A549 (cell line): ENCODE data around the gene ANGEL2. TPM values are rescaled to one million over a fixed set of nuclear protein-coding genes. Genes with fewer than 3 reads are reported as not detected.

Experiments used
- ATAC-seq, 2 experiments: fragments of 200-7000 bp in 1 of 2; fragments of >200 bp in 1 of 2; cut with Nextera tagmentation in 1 of 2; cut with Tn5 transposase in 1 of 2; 3 replicates each; pipeline versions ENCODE4 v1.8.0 to v1.9.1; 2018 to 2020; ENCODE audit warnings: mild to moderate bottlenecking in 1 of 2, moderate library complexity in 1 of 2
- CTCF ChIA-PET: fragments of 300-600 bp; sonication (Branson Sonifier 250); formaldehyde crosslinking; extraction: SDS; loops from one replicate; lab custom pipeline; 2021; ENCODE audit warnings: antibody characterized with exemption, inconsistent platforms; lab: Yijun Ruan, JAX
- POLR2A ChIA-PET: fragments of 350-600 bp; formaldehyde crosslinking; extraction: SDS; loops from one replicate; lab custom pipeline; 2021; ENCODE audit warnings: antibody characterized with exemption, inconsistent platforms; lab: Yijun Ruan, JAX
- DNase-seq, 2 experiments: peaks; one replicate each; pipeline versions ENCODE4 v3.0.0 to v3.0.0-alpha.2; 2011 to 2016; ENCODE audit warnings: low read depth in 1 of 2, low spot score in 1 of 2
- FAIRE-seq: peaks from 2 replicates; lab custom pipeline; 2011; peaks lifted over from hg19 to GRCh38; lab: Jason Lieb, UNC
- H3K27ac ChIP-seq, 2 experiments: fragments of >200 bp; sonication (Bioruptor Twin); formaldehyde crosslinking; 3 replicates each; pipeline ENCODE4 v1.5.1; 2016 to 2017
- H3K4me1 ChIP-seq: fragments of >200 bp; sonication (Bioruptor Twin); formaldehyde crosslinking; 3 replicates; pipeline ENCODE4 v1.6.1; 2016
- H3K4me2 ChIP-seq: fragments of >200 bp; sonication (Bioruptor Twin); formaldehyde crosslinking; 3 replicates; pipeline ENCODE4 v1.6.1; 2016
- H3K4me3 ChIP-seq: fragments of >200 bp; sonication (Bioruptor Twin); formaldehyde crosslinking; 3 replicates; pipeline ENCODE4 v1.5.1; 2016
- H3K9me3 ChIP-seq: fragments of >200 bp; sonication (Bioruptor Twin); formaldehyde crosslinking; 3 replicates; pipeline ENCODE4 v1.6.1; 2016
- CBX8 ChIP-seq: fragments of 200-600 bp; sonication (generic); IDR thresholded peaks from 2 replicates; pipeline ENCODE4 v1.6.1; 2016
- CEBPB ChIP-seq, 2 experiments: fragments of >200 bp in 1 of 2; sonication (Bioruptor Twin) in 1 of 2; formaldehyde crosslinking in 1 of 2; IDR thresholded peaks; 2 replicates each; pipeline ENCODE4 v1.6.1; 2012 to 2016
- ESRRA ChIP-seq: fragments of 150-350 bp; IDR thresholded peaks from 2 replicates; pipeline ENCODE4 v1.6.1; 2014; ENCODE audit warnings: mild to moderate bottlenecking, low read length, borderline replicate concordance
- FOSL2 ChIP-seq, 2 experiments: fragments of 450-650 bp in 1 of 2; fragments of >200 bp in 1 of 2; sonication (Bioruptor Twin) in 1 of 2; formaldehyde crosslinking; IDR thresholded peaks; 2 replicates each; pipeline versions ENCODE4 v1.5.0 to v1.6.1; 2016 to 2020; ENCODE audit warnings: mild to moderate bottlenecking in 1 of 2, moderate library complexity in 1 of 2
- GATA3 ChIP-seq: IDR thresholded peaks from 2 replicates; pipeline ENCODE4 v1.6.1; 2012; ENCODE audit warnings: borderline replicate concordance
- HDAC2 ChIP-seq: fragments of 200-600 bp; sonication (generic); IDR thresholded peaks from 2 replicates; pipeline ENCODE4 v1.6.1; 2016
- HEYL ChIP-seq: fragments of 250-450 bp; sonication (Bioruptor Pico); IDR thresholded peaks from 2 replicates; pipeline ENCODE4 v1.8.0; 2021; ENCODE audit warnings: mild to moderate bottlenecking, moderate library complexity
- HOXA7 ChIP-seq: fragments of 250-450 bp; sonication (Bioruptor Pico); IDR thresholded peaks from 2 replicates; pipeline ENCODE4 v1.5.0; 2020; ENCODE audit warnings: mild to moderate bottlenecking, moderate library complexity
- HOXB5 ChIP-seq: fragments of 250-450 bp; sonication (Bioruptor Pico); IDR thresholded peaks from 2 replicates; pipeline ENCODE4 v1.5.0; 2020; ENCODE audit warnings: mild to moderate bottlenecking, moderate library complexity
- MYC ChIP-seq: IDR thresholded peaks from 2 replicates; pipeline ENCODE4 v1.6.1; 2012; ENCODE audit warnings: mild to moderate bottlenecking, inconsistent platforms, low read length, improper control_type of control experiment, borderline replicate concordance
- NR3C1 ChIP-seq: fragments of >200 bp; sonication (Bioruptor Twin); formaldehyde crosslinking; IDR thresholded peaks from 3 replicates; pipeline ENCODE4 v1.6.1; 2017
- POLR2AphosphoS2 ChIP-seq: conservative IDR thresholded peaks from 2 replicates; pipeline ENCODE4 v1.6.1; 2012; ENCODE audit warnings: low read length, improper control_type of control experiment, inconsistent platforms
- RCOR1 ChIP-seq: fragments of 150-350 bp; IDR thresholded peaks from 2 replicates; pipeline ENCODE4 v1.6.1; 2014; ENCODE audit warnings: antibody characterized with exemption, low read length, low read depth
- SMC3 ChIP-seq: fragments of >200 bp; sonication (Bioruptor Twin); formaldehyde crosslinking; IDR thresholded peaks from 3 replicates; pipeline ENCODE4 v1.6.1; 2018; ENCODE audit warnings: inconsistent platforms
- TP53 ChIP-seq: fragments of 250-450 bp; sonication (Bioruptor Pico); IDR thresholded peaks from 2 replicates; pipeline ENCODE4 v1.5.0; 2021; ENCODE audit warnings: mild to moderate bottlenecking, moderate library complexity
- ZC3H11A ChIP-seq: fragments of 450-650 bp; IDR thresholded peaks from 2 replicates; pipeline ENCODE4 v1.6.1; 2014; ENCODE audit warnings: antibody characterized with exemption, mild to moderate bottlenecking
- WGBS: methylation state at CpG from one replicate; pipeline ENCODE4 v1.1.6; 2017; ENCODE audit errors: missing lambda C conversion rate; 5-methylcytosine and 5-hydroxymethylcytosine counted together
- polyA plus RNA-seq, 4 experiments: library from polyadenylated mRNA; depleted of rRNA in 3 of 4; stranded (reverse); fragments of >200 nt; fragmentation: RNase III in 1 of 4; extraction: RNeasy Plus Mini Kit Qiagen cat#74134 plus additional on column Dnase treatment in 1 of 4; gene quantifications; 2 replicates in 3 of 4; 3 replicates in 1 of 4; pipeline ENCODE4 v1.2.3, GENCODE V29; 2011 to 2017
- TF ChIP-seq, protein P1 (sequence below): fragments of 200-600 bp; sonication (generic); IDR thresholded peaks from 2 replicates; pipeline ENCODE4 v1.6.1; 2016; ENCODE audit warnings: antibody characterized with exemption, mild to moderate bottlenecking, moderate library complexity
- TF ChIP-seq, protein P2 (sequence below): fragments of 250-450 bp; sonication (Bioruptor Pico); IDR thresholded peaks from 2 replicates; pipeline ENCODE4 v1.5.0; 2021; ENCODE audit warnings: mild to moderate bottlenecking, moderate library complexity, borderline replicate concordance
- TF ChIP-seq, protein P3 (sequence below): fragments of 450-650 bp; IDR thresholded peaks from 2 replicates; pipeline ENCODE4 v1.6.1; 2014; ENCODE audit warnings: antibody characterized with exemption
- TF ChIP-seq, protein P4 (sequence below): IDR thresholded peaks from 2 replicates; pipeline ENCODE4 v1.6.1; 2012; ENCODE audit warnings: low read depth, borderline replicate concordance
- TF ChIP-seq, protein P5 (sequence below): IDR thresholded peaks from 2 replicates; pipeline ENCODE4 v1.6.1; 2012
- TF ChIP-seq, protein P6 (sequence below): IDR thresholded peaks from 2 replicates; pipeline ENCODE4 v1.6.1; 2012

Gene ANGEL2
- polyA plus RNA-seq, 2 of the 4 experiments (the other 2 are of a cell fraction) = 20.4 to 38.9 TPM

DNA sequence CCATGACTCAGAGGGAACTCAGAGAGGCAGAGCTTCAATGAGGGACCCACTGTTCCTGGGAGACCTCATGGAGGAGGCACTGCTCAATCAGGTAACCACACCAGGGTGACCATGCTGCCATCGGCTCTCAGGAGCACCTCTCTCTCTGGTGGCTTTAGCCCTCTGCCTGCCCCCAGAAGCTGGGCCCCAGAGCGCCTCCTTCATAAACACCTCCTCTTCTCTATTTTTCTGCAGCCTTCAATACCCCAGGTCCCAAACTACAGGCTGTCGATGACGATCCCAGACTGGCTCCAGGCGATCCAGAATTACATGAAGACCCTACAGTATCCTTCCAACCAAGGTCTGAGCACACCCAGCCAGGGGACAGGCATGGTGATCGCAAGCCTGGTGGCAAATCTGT, 54.7 kb downstream of the ANGEL2 start:
- CTCF ChIA-PET = interaction anchor here (1.2 to 2.1 kb wide), 2 partner anchors 10 to 34 kb away, joined by 3 to 6 read pairs; partner anchors contain the start of gene VASH2
- ATAC-seq = no peak
- TF ChIP-seq FOSL2 (IDR thresholded peaks at IDR 0.05) (no peak), FOSL2 (CRISPR knock-in tag; IDR thresholded peaks at IDR 0.05) (no peak), MYC (no peak), POLR2AphosphoS2 (no peak), HOXA7 (CRISPR knock-in tag) (no peak), NR3C1 (no peak), HOXB5 (CRISPR knock-in tag) (no peak), ZC3H11A (no peak), SMC3 (no peak), GATA3 (no peak), ESRRA (no peak)
- TF ChIP-seq, protein P1, sequence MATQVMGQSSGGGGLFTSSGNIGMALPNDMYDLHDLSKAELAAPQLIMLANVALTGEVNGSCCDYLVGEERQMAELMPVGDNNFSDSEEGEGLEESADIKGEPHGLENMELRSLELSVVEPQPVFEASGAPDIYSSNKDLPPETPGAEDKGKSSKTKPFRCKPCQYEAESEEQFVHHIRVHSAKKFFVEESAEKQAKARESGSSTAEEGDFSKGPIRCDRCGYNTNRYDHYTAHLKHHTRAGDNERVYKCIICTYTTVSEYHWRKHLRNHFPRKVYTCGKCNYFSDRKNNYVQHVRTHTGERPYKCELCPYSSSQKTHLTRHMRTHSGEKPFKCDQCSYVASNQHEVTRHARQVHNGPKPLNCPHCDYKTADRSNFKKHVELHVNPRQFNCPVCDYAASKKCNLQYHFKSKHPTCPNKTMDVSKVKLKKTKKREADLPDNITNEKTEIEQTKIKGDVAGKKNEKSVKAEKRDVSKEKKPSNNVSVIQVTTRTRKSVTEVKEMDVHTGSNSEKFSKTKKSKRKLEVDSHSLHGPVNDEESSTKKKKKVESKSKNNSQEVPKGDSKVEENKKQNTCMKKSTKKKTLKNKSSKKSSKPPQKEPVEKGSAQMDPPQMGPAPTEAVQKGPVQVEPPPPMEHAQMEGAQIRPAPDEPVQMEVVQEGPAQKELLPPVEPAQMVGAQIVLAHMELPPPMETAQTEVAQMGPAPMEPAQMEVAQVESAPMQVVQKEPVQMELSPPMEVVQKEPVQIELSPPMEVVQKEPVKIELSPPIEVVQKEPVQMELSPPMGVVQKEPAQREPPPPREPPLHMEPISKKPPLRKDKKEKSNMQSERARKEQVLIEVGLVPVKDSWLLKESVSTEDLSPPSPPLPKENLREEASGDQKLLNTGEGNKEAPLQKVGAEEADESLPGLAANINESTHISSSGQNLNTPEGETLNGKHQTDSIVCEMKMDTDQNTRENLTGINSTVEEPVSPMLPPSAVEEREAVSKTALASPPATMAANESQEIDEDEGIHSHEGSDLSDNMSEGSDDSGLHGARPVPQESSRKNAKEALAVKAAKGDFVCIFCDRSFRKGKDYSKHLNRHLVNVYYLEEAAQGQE = no peak
- TF ChIP-seq, protein P2, sequence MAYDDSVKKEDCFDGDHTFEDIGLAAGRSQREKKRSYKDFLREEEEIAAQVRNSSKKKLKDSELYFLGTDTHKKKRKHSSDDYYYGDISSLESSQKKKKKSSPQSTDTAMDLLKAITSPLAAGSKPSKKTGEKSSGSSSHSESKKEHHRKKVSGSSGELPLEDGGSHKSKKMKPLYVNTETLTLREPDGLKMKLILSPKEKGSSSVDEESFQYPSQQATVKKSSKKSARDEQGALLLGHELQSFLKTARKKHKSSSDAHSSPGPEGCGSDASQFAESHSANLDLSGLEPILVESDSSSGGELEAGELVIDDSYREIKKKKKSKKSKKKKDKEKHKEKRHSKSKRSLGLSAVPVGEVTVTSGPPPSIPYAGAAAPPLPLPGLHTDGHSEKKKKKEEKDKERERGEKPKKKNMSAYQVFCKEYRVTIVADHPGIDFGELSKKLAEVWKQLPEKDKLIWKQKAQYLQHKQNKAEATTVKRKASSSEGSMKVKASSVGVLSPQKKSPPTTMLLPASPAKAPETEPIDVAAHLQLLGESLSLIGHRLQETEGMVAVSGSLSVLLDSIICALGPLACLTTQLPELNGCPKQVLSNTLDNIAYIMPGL (CRISPR knock-in tag) = no peak
- TF ChIP-seq, protein P3, sequence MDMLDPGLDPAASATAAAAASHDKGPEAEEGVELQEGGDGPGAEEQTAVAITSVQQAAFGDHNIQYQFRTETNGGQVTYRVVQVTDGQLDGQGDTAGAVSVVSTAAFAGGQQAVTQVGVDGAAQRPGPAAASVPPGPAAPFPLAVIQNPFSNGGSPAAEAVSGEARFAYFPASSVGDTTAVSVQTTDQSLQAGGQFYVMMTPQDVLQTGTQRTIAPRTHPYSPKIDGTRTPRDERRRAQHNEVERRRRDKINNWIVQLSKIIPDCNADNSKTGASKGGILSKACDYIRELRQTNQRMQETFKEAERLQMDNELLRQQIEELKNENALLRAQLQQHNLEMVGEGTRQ = no peak
- TF ChIP-seq, all 56 proteins: peak for 0
- Histone ChIP-seq H3K4me1 (no peaks in the 10 kb centered on the region), H3K4me3 (no peak overlapping the region), H3K27ac (no peak overlapping the region), H3K4me2 (no peak overlapping the region), H3K9me3 (no peaks in the 10 kb centered on the region)
- 85% methylated on average over 6 of the region's 6 CpGs for WGBS
- POLR2A ChIA-PET = no interaction called here
- FAIRE-seq (no peak), DNase-seq (no peak)

DNA sequence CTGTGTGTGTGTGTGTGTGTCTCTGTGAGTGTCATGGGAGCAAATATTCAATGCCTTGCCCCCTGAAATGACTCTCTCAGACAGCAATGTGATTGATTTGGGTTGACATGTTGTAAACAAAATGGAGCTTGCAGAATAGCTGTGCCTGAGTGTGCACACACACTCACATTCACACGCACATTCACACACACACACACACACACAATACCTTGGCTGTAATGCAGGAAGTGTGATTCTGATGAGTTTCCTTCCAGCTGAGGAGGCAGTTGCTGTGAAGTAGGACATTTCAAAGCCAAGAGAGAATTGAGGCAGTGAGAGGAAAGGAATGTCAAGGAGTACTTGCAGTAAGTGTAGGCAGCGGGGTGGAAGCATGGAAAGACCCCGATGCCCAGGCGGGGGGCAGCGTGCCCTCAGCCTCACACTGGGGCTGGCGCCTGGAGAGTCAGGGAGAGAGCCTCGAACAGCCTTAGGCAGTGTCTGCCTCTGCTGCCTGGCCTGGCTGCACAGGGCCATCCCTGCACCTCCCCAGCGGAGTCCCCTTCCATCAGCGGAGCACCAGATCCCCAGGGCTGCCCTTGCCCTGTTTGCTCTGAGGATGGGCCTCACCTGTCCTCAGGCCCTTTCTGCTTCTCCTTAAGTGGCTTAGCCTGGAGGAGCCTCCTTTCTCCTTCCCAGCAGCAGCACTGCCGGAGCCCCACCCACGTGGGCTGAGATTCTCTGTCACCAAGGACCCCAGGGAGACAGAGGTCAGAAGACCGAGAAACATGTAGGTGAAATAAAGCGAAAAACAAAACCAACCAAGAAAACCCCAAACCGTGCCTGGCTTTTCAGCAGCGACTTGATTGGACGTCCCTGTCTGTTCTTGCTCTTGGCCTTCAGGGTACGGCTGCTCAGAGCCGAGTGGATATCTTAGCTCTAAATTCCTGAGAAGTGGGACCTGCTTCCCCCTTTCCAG, 56.1 kb downstream of the ANGEL2 start:
- DNase-seq (no peak), FAIRE-seq (no peak), ATAC-seq (no peak)
- CTCF ChIA-PET = interaction anchor here (1.1 kb wide), 1 partner anchor 9 kb away, joined by 3 read pairs; no protein-coding TSS in a partner anchor
- Histone ChIP-seq H3K9me3 (no peaks in the 10 kb centered on the region), H3K4me2 (no peak overlapping the region), H3K27ac (no peak overlapping the region), H3K4me1 (no peaks in the 10 kb centered on the region), H3K4me3 (no peak overlapping the region)
- POLR2A ChIA-PET = no interaction called here
- 89% methylated on average over 16 of the region's 18 CpGs for WGBS
- TF ChIP-seq, protein P4, sequence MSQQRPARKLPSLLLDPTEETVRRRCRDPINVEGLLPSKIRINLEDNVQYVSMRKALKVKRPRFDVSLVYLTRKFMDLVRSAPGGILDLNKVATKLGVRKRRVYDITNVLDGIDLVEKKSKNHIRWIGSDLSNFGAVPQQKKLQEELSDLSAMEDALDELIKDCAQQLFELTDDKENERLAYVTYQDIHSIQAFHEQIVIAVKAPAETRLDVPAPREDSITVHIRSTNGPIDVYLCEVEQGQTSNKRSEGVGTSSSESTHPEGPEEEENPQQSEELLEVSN = no peak
- no peak for TF ChIP-seq NR3C1
- no peak for TF ChIP-seq HOXB5 (CRISPR knock-in tag)
- TF ChIP-seq, protein P5, sequence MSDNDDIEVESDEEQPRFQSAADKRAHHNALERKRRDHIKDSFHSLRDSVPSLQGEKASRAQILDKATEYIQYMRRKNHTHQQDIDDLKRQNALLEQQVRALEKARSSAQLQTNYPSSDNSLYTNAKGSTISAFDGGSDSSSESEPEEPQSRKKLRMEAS = no peak
- TF ChIP-seq, protein P3 = no peak
- no peak for TF ChIP-seq HOXA7 (CRISPR knock-in tag)
- TF ChIP-seq HEYL (CRISPR knock-in tag) = no peak
- TF ChIP-seq FOSL2 (IDR thresholded peaks at IDR 0.05) = no peak
- TF ChIP-seq FOSL2 (CRISPR knock-in tag; IDR thresholded peaks at IDR 0.05) = no peak
- no peak for TF ChIP-seq RCOR1
- TF ChIP-seq CEBPB (IDR thresholded peaks at IDR 0.05) = no peak
- TF ChIP-seq HDAC2 = no peak
- TF ChIP-seq, protein P6, sequence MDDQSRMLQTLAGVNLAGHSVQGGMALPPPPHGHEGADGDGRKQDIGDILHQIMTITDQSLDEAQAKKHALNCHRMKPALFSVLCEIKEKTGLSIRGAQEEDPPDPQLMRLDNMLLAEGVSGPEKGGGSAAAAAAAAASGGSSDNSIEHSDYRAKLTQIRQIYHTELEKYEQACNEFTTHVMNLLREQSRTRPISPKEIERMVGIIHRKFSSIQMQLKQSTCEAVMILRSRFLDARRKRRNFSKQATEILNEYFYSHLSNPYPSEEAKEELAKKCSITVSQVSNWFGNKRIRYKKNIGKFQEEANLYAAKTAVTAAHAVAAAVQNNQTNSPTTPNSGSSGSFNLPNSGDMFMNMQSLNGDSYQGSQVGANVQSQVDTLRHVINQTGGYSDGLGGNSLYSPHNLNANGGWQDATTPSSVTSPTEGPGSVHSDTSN = no peak
- TF ChIP-seq CBX8 = no peak
- no peak for TF ChIP-seq GATA3
- no peak for TF ChIP-seq TP53 (CRISPR knock-in tag)
